ENCODE measurements around the gene IRF2BPL. TPM values are rescaled to one million over a fixed set of nuclear protein-coding genes. Genes with fewer than 3 reads are reported as not detected.
A peak's percentile ranks its signal among the peaks of the same experiment; 100 is the strongest.

The IRF2BPL gene
- total RNA-seq, 2 experiments from 2014 or later, result 38.5 to 41.0 TPM

GRCh38 chr14:77036484-77037214 is 8.1 kb upstream of the IRF2BPL start:
- POLR2A ChIA-PET, result interaction anchor here (0.7 to 18.0 kb wide), 8 partner anchors 8 to 117 kb away, joined by 3 to 238 read pairs (median 4); partner anchors contain the start of gene IRF2BPL
- no peaks in the 10 kb centered on the region for H3K9me3 Mint-ChIP-seq
- H3K27ac Mint-ChIP-seq, result peak overlapping the region; percentile 99
- H3K36me3 Mint-ChIP-seq, result peaks cover 2% of the 10 kb centered on the region
- H3K4me1 Mint-ChIP-seq, result peaks cover 67% of the 10 kb centered on the region
- no peak for DNase-seq
- peak overlapping the region; percentile 18 for H3K4me3 Mint-ChIP-seq
- no peaks in the 10 kb centered on the region for H3K27me3 Mint-ChIP-seq
- ATAC-seq (ENCODE audit: low read depth), result no peak

GRCh38 chr14:77035267-77035666 is 6.8 kb upstream of the IRF2BPL start:
- DNase-seq (no peak), ATAC-seq (ENCODE audit: low read depth) (no peak)
- H3K9me3 Mint-ChIP-seq, result no peaks in the 10 kb centered on the region
- no peak overlapping the region for H3K4me3 Mint-ChIP-seq
- no peaks in the 10 kb centered on the region for H3K27me3 Mint-ChIP-seq
- H3K27ac Mint-ChIP-seq, result peak overlapping the region; percentile 39
- POLR2A ChIA-PET, result interaction anchor here (0.6 to 18.0 kb wide), 3 partner anchors 11 to 80 kb away, joined by 4 to 238 read pairs (median 8); no protein-coding TSS in a partner anchor
- peaks cover 2% of the 10 kb centered on the region for H3K36me3 Mint-ChIP-seq
- peaks cover 63% of the 10 kb centered on the region for H3K4me1 Mint-ChIP-seq

- no peaks in the 10 kb centered on the region for H3K9me3 Mint-ChIP-seq
- peak; percentile 79 for DNase-seq
- peaks cover 2% of the 10 kb centered on the region for H3K36me3 Mint-ChIP-seq
- POLR2A ChIA-PET, result interaction anchor here (0.6 to 18.0 kb wide), 17 partner anchors 9 to 1372 kb away, joined by 3 to 238 read pairs (median 5); partner anchors contain the start of gene CIPC
- peaks cover 64% of the 10 kb centered on the region for H3K4me1 Mint-ChIP-seq
- H3K4me3 Mint-ChIP-seq, result peak overlapping the region; percentile 93
- H3K27me3 Mint-ChIP-seq, result no peaks in the 10 kb centered on the region
- H3K27ac Mint-ChIP-seq, result peak overlapping the region; percentile 95
- peak; percentile 48 for ATAC-seq (ENCODE audit: low read depth)
Observed at GRCh38 chr14:77033622-77034589, 5.4 kb upstream of the IRF2BPL start.

- DNase-seq, result peak; percentile 81
- peaks cover 2% of the 10 kb centered on the region for H3K36me3 Mint-ChIP-seq
- H3K27ac Mint-ChIP-seq, result peak overlapping the region; percentile 95
- H3K4me1 Mint-ChIP-seq, result peaks cover 58% of the 10 kb centered on the region
- H3K4me3 Mint-ChIP-seq, result peak overlapping the region; percentile 93
- no peaks in the 10 kb centered on the region for H3K27me3 Mint-ChIP-seq
- POLR2A ChIA-PET, result interaction anchor here (0.7 to 18.0 kb wide), 18 partner anchors 9 to 121 kb away, joined by 3 to 238 read pairs (median 6); no protein-coding TSS in a partner anchor
- H3K9me3 Mint-ChIP-seq, result no peaks in the 10 kb centered on the region
- peak; percentile 44 for ATAC-seq (ENCODE audit: low read depth)
Observed at GRCh38 chr14:77032844-77033621, 4.5 kb upstream of the IRF2BPL start.

- ATAC-seq (ENCODE audit: low read depth) (no peak), DNase-seq (no peak)
- peak overlapping the region; percentile 93 for H3K4me3 Mint-ChIP-seq
- H3K9me3 Mint-ChIP-seq, result no peaks in the 10 kb centered on the region
- H3K36me3 Mint-ChIP-seq, result peaks cover 2% of the 10 kb centered on the region
- H3K27me3 Mint-ChIP-seq, result no peaks in the 10 kb centered on the region
- peaks cover 52% of the 10 kb centered on the region for H3K4me1 Mint-ChIP-seq
- POLR2A ChIA-PET, result interaction anchor here (0.7 to 18.0 kb wide), 11 partner anchors 9 to 121 kb away, joined by 3 to 238 read pairs (median 6); no protein-coding TSS in a partner anchor
- H3K27ac Mint-ChIP-seq, result peak overlapping the region; percentile 95
Observed at GRCh38 chr14:77032491-77032843, 4.0 kb upstream of the IRF2BPL start.

GRCh38 chr14:77031759-77032490 is 3.4 kb upstream of the IRF2BPL start:
- no peaks in the 10 kb centered on the region for H3K27me3 Mint-ChIP-seq
- POLR2A ChIA-PET, result interaction anchor here (0.7 to 18.0 kb wide), 12 partner anchors 10 to 289 kb away, joined by 3 to 238 read pairs (median 6); no protein-coding TSS in a partner anchor
- no peak for ATAC-seq (ENCODE audit: low read depth)
- H3K4me3 Mint-ChIP-seq, result peak overlapping the region; percentile 93
- peak overlapping the region; percentile 95 for H3K27ac Mint-ChIP-seq
- H3K9me3 Mint-ChIP-seq, result no peaks in the 10 kb centered on the region
- no peak for DNase-seq
- peaks cover 48% of the 10 kb centered on the region for H3K4me1 Mint-ChIP-seq
- peaks cover 2% of the 10 kb centered on the region for H3K36me3 Mint-ChIP-seq

- peak overlapping the region; percentile 96 for H3K4me3 Mint-ChIP-seq
- H3K9me3 Mint-ChIP-seq, result no peaks in the 10 kb centered on the region
- DNase-seq, result peak; percentile 80
- peaks cover 14% of the 10 kb centered on the region for H3K36me3 Mint-ChIP-seq
- ATAC-seq (ENCODE audit: low read depth), result peak; percentile 21
- POLR2A ChIA-PET, result interaction anchor here (0.7 to 18.0 kb wide), 22 partner anchors 11 to 152 kb away, joined by 3 to 238 read pairs (median 8); no protein-coding TSS in a partner anchor
- H3K4me1 Mint-ChIP-seq, result peaks cover 51% of the 10 kb centered on the region
- peak overlapping the region; percentile 97 for H3K27ac Mint-ChIP-seq
- H3K27me3 Mint-ChIP-seq, result no peaks in the 10 kb centered on the region
Observed at GRCh38 chr14:77027538-77028383, 747 bp downstream of the IRF2BPL start.

GRCh38 chr14:77026930-77027537 is 1.5 kb downstream of the IRF2BPL start:
- Mint-ChIP-seq H3K36me3 (peaks cover 14% of the 10 kb centered on the region), H3K4me1 (peaks cover 51% of the 10 kb centered on the region)
- POLR2A ChIA-PET, result interaction anchor here (0.7 to 18.0 kb wide), 16 partner anchors 10 to 117 kb away, joined by 3 to 238 read pairs (median 16); no protein-coding TSS in a partner anchor

GRCh38 chr14:77026166-77026929 is 2.2 kb downstream of the IRF2BPL start:
- no peaks in the 10 kb centered on the region for H3K27me3 Mint-ChIP-seq
- DNase-seq (peak; percentile 44), ATAC-seq (ENCODE audit: low read depth) (no peak)
- POLR2A ChIA-PET, result interaction anchor here (0.9 to 18.0 kb wide), 10 partner anchors 10 to 117 kb away, joined by 3 to 238 read pairs (median 22); no protein-coding TSS in a partner anchor
- peaks cover 14% of the 10 kb centered on the region for H3K36me3 Mint-ChIP-seq
- peaks cover 51% of the 10 kb centered on the region for H3K4me1 Mint-ChIP-seq
- H3K27ac Mint-ChIP-seq, result peak overlapping the region; percentile 73
- H3K9me3 Mint-ChIP-seq, result no peaks in the 10 kb centered on the region
- peak overlapping the region; percentile 79 for H3K4me3 Mint-ChIP-seq

More at GRCh38 chr14:77026930-77027537, 1.5 kb downstream of the IRF2BPL start:
- H3K27ac Mint-ChIP-seq, result peak overlapping the region; percentile 73
- no peaks in the 10 kb centered on the region for H3K27me3 Mint-ChIP-seq
- H3K9me3 Mint-ChIP-seq, result no peaks in the 10 kb centered on the region
- peak; percentile 74 for DNase-seq
- peak overlapping the region; percentile 96 for H3K4me3 Mint-ChIP-seq
- ATAC-seq (ENCODE audit: low read depth), result no peak

GRCh38 chr14:77025744-77026165 is 2.8 kb downstream of the IRF2BPL start:
- Mint-ChIP-seq H3K4me1 (peaks cover 47% of the 10 kb centered on the region), H3K36me3 (peaks cover 14% of the 10 kb centered on the region), H3K4me3 (peak overlapping the region; percentile 74), H3K9me3 (no peaks in the 10 kb centered on the region), H3K27me3 (no peaks in the 10 kb centered on the region), H3K27ac (peak overlapping the region; percentile 54)
- ATAC-seq (ENCODE audit: low read depth) (no peak), DNase-seq (no peak)
- POLR2A ChIA-PET, result interaction anchor here (2.1 to 18.0 kb wide), 4 partner anchors 16 to 102 kb away, joined by 8 to 238 read pairs (median 76); no protein-coding TSS in a partner anchor
